ENCODE measurements around the gene RNF40.

- TF ChIP-seq CTCF (IDR thresholded peaks at IDR 0.05) (no peak), POLR2AphosphoS5 (IDR thresholded peaks at IDR 0.05; ENCODE audit: low read depth, low read length) (no peak), SIN3A (IDR thresholded peaks at IDR 0.05; ENCODE audit: borderline replicate concordance, insufficient read depth, low read depth, low read length) (no peak)
- TF ChIP-seq, protein P1, sequence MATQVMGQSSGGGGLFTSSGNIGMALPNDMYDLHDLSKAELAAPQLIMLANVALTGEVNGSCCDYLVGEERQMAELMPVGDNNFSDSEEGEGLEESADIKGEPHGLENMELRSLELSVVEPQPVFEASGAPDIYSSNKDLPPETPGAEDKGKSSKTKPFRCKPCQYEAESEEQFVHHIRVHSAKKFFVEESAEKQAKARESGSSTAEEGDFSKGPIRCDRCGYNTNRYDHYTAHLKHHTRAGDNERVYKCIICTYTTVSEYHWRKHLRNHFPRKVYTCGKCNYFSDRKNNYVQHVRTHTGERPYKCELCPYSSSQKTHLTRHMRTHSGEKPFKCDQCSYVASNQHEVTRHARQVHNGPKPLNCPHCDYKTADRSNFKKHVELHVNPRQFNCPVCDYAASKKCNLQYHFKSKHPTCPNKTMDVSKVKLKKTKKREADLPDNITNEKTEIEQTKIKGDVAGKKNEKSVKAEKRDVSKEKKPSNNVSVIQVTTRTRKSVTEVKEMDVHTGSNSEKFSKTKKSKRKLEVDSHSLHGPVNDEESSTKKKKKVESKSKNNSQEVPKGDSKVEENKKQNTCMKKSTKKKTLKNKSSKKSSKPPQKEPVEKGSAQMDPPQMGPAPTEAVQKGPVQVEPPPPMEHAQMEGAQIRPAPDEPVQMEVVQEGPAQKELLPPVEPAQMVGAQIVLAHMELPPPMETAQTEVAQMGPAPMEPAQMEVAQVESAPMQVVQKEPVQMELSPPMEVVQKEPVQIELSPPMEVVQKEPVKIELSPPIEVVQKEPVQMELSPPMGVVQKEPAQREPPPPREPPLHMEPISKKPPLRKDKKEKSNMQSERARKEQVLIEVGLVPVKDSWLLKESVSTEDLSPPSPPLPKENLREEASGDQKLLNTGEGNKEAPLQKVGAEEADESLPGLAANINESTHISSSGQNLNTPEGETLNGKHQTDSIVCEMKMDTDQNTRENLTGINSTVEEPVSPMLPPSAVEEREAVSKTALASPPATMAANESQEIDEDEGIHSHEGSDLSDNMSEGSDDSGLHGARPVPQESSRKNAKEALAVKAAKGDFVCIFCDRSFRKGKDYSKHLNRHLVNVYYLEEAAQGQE (IDR thresholded peaks at IDR 0.05; ENCODE audit: insufficient read depth in 1 of 2, low read depth in 2 of 2, low read length in 1 of 2), result no peak
Observed at GRCh38 chr16:30780549-30780948, 18.4 kb downstream of the RNF40 start.
